ENCODE data around the gene PSMD13.
"Not testable (repeated sequence)": the region's sequence is repeated elsewhere in the genome, so short reads cannot be mapped to it uniquely, and the experiment has no call there.

The PSMD13 gene

DNA sequence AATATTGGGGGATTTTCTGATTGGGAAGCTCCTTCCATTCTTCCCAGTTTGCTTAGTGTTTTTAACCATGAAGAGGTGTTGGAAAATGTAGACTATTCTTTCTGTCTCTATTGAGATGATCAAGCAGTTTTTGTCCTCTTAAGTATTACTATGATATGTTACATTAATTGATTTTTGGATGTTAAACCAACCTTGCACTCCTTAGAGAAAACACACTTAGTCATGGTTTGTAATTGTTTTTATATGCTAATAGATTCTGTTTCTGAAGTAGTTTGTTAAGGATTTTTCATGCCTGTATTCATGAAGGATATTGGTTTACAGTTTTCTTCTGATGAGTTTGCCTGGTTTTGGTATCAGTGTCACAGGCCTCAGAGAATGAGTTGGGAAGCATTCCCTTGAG lies 39.4 kb downstream of the PSMD13 start:
- no peak for DNase-seq (ENCODE audit: low read depth)

DNA sequence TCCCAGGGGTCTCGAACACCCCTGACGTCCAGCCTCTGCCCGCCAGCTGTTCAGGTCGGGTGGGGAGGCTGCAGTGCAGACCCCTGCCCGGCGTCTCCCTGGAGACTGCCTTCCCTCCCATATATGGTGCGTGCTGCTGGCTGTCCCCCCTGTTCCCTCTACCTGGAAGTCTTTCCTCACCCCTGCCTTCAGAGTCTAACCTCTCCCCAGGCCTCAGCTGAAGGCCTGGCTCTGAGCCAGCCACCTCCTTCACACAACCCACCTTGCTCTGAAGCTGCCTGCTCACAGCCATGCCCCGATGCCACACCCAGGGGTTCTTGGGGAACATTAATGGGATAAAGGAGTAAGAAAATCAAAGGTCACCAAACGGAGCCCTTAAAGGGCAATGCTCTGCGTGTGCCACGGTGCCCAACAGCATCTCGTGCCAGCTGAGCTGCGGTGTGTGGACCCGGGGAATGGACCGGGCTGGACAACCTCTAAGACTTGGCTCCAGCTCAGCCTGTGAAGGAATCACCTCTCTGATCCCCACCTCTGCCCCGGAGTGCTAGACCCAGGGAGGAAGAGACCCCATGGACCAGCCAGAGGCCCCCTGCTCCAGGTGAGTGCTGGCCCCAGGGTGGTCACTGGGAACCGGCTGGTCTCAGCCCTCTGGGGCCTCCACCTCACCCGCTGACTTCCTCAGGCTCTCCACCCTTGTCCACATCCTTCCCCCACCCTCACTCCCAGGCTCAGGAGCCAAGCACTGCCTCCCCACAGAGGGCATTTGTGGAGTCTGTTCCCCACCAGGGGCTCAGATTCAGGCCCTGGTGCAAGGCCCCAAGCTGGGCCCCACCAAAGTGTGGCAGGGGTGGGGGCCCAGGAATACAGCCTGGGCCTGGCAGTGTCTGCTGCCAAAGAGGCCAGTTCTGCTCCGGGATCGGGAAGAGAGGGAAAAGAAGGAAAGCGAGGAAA lies 41.5 kb downstream of the PSMD13 start, which contains the start of gene NLRP6:
TSS of gene NLRP6 (plus strand) at position 407 of the 951 bp plus-strand sequence. CDS start at position 570, 163 bp downstream.
- DNase-seq (ENCODE audit: low read depth), result no peak

- DNase-seq (ENCODE audit: low read depth), result no peak
These were observed 42.5 kb downstream of the PSMD13 start for GRCh38 chr11:279040-279965.

GRCh38 chr11:279966-280705 lies 43.4 kb downstream of the PSMD13 start:
- no peak for DNase-seq (ENCODE audit: low read depth)

- DNase-seq (ENCODE audit: low read depth), result no peak
These were observed 44.1 kb downstream of the PSMD13 start for GRCh38 chr11:280706-281485.

DNA sequence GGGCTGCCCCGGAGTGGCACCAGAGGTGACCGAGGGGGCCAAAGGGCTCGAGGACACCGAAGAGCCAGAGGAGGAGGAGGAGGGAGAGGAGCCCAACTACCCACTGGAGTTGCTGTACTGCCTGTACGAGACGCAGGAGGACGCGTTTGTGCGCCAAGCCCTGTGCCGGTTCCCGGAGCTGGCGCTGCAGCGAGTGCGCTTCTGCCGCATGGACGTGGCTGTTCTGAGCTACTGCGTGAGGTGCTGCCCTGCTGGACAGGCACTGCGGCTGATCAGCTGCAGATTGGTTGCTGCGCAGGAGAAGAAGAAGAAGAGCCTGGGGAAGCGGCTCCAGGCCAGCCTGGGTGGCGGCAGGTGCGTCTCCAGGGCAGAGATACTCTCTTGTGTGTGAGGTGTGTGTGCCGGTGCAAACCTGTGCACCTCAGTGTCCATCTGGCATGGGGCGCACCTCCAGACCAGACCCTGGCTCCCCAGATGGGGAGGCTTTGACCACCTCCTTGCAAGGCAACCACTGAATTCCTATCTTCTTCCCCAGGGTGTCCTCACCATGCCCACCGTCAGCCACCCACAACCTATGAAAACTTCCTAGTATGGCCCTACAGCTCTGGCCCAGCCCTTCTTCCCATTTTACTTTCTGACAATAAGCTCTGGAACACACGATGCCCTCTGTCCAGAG lies 44.8 kb downstream of the PSMD13 start:
- DNase-seq (ENCODE audit: low read depth), result no peak

GRCh38 chr11:282171-282570 lies 45.4 kb downstream of the PSMD13 start:
- no peak for DNase-seq (ENCODE audit: low read depth)

DNA sequence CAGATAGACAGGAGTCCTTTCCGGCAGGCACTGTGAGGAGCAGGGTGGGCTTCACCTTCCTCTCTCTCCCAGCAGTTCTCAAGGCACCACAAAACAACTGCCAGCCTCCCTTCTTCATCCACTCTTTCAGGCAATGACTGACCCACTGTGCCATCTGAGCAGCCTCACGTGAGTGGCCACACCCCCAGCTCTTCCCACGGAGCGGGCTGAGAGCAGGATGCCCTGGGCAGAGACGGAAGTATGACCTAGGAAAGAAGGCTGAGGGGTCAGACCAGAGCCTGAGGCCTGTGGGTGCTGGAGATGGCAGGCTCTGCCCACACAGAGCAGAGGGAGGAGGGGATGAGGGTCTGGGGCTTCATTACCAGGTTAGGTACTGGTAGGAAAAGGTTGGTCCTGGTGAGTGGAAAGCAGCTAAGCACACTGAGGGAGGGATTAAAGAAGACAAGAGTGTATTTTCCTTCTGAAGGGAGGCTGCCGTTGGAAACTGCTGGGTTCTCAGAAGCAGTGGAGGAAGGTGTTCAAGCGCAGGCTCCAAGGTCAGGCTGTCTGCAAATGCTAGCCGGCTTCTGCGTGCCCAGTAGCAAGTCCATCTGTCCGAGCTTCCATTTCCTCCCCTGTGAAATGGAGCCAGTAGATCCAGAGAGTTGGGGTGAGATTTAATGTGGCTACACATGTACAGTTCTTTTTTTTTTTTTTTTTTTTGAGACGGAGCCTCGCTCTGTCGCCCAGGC lies 46.0 kb downstream of the PSMD13 start:
- no peak for DNase-seq (ENCODE audit: low read depth)

- no peak for DNase-seq (ENCODE audit: low read depth)
These were observed 46.8 kb downstream of the PSMD13 start for GRCh38 chr11:283405-284104.

DNA sequence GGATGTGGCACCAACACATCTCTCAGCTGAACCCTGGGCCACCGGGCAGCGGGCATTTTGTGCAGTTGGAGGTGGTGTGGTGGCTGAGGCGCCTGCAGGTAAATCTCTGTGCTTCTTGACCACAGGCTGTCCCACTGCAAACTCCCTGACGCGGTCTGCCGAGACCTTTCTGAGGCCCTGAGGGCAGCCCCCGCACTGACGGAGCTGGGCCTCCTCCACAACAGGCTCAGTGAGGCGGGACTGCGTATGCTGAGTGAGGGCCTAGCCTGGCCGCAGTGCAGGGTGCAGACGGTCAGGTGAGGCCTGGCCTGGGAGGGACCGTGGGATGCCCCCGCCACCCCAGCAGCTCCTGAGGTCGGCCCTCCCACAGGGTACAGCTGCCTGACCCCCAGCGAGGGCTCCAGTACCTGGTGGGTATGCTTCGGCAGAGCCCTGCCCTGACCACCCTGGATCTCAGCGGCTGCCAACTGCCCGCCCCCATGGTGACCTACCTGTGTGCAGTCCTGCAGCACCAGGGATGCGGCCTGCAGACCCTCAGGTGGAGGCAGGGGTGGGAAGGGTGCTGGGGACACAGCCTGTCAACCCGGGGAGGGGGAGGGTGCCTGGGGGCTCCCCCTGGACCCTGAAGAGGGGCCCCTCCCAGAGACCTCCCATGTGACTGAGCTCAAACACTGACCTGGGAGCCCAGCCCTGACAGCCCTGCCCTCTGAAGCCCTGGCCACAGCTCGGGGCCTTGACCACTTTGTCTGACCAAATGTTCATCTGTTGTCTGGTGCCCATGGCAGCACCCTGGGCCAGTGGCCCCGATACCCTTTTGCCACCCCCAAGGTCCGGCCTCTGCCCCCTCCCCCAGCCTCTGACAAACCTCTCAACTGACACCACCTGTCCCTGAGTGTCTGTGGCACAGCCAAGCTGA lies 47.6 kb downstream of the PSMD13 start:
- no peak for DNase-seq (ENCODE audit: low read depth)

DNA sequence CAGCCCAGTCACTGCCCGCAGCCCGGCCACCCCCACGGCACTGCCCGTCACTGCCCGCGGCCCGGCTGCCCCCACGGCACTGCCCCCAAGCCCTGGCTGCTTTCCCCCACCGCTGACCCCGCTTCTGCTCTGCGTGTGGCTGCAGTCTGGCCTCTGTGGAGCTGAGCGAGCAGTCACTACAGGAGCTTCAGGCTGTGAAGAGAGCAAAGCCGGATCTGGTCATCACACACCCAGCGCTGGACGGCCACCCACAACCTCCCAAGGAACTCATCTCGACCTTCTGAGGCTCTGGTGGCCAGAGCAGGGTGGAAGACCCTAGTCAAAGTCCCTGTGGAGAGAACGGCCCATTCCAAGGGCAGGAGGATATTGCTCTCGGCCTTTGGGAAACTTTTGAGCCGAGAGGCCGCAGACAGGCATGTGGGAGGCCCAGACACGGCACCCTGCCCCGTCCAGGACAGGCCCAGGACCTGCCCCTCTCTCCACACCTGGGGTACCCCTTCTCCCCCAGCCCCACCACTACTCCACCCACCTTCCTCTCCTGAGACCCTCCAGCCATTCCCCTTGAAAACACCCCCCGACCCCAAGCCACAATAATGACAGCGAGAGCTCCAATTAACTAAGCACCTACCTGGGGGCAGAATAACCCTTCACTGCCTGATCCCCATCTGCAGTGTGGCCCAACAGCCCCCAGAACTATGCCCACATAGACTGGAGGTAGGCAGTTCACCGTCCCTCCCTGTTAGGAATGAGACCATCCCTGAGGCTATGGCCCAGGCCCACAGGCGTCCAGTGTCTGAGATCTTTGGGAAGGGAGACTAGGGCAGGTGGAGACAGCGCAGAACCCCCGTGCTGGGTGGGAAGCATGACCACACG lies 48.5 kb downstream of the PSMD13 start:
- no peak for DNase-seq (ENCODE audit: low read depth)

DNA sequence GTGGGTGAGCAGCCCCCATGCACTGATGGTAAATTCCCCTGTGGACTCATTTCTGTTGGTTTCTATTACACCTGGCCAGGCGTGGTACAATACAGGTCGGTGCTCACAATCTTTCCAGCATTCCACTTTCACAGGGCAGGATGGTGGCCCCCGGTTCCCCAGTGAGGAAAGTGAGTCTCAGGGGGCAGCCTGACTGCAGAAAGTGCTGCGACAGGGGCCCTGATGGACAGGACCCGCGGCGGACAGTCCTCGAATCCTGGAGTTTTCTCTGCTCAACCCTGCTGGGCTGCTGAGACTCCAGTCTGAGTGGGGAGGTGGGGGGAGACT lies 49.1 kb downstream of the PSMD13 start:
- no peak for DNase-seq (ENCODE audit: low read depth)

- not testable (repeated sequence) for DNase-seq (ENCODE audit: low read depth)
These were observed 50.4 kb downstream of the PSMD13 start for GRCh38 chr11:286977-287820.

- no peak for DNase-seq (ENCODE audit: low read depth)
These were observed 51.2 kb downstream of the PSMD13 start for GRCh38 chr11:287821-288477.

DNA sequence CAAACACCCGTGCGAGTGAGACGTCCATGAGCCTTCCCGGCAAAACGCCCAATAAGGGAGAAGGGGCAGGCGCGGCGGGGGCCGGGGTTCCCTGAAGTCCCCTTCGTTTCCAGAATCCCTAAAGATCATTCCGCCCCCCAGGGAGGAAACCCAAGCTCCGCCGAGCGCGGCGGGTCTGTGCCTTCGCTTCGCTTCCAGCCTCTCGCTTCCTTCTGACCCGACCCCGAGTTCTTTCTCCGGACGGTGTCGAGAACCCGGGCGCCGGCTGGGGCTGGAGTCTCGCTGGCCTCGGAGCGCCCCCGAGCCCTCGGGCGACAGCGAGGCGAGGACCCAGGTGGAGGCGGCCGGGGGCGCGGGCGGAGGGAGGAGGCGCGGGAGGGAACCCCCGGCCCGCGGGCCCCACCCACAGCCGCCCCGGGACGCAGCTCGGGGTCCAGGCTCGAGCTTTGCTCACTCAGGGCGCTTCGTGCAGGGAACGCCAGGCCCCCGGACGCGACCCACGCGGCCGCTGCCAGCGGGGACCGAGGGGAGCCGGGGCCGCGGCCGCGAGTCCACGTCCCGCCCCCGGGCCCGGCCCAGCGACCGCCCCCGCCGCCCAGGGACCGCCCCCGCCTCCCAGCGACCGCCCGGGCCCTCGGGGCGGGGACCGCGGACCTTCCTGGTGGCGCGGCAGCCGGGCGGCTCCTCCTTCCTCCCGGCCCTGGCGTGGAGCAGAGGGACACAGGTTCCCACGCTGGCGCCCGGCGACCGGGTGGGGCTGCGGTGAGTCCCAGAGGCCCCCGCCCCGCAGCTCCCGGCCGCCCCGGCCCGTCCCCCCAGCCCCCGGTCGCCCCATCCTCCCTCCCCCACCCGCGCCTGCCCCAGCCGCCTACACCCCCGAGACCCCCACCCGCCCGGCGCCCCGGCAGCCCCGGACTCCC lies 52.0 kb downstream of the PSMD13 start, which contains the start of gene PGGHG:
TSS of gene PGGHG (plus strand) at position 649 of the 920 bp plus-strand sequence. CDS start 691 bp downstream, outside the sequence.
- no peak for DNase-seq (ENCODE audit: low read depth)

Data from fibroblast of the conjunctiva (primary cell).